Adrenal gland (tissue), 5 donors: ENCODE data around the gene KCP.

Source experiments
- POLR2A ChIP-seq, 2 donors: fragments of 450-650 bp; IDR thresholded peaks; one replicate each; pipeline ENCODE4 v1.6.1; 2017; ENCODE audit warnings: antibody characterized with exemption in 2 of 2, mild to moderate bottlenecking in 2 of 2, moderate library complexity in 1 of 2
- TF ChIP-seq, protein P1 (sequence below), 6 experiments: fragments of 450-650 bp in 4 of 6; fragments of 200-600 bp in 2 of 6; sonication (generic) in 1 of 6; IDR thresholded peaks; 1 replicate in 5 of 6; 2 replicates in 1 of 6; pipeline versions ENCODE4 v1.5.1 to v1.8.0; 2016 to 2021; ENCODE audit warnings: antibody characterized with exemption in 6 of 6, mild to moderate bottlenecking in 2 of 6, moderate library complexity in 1 of 6
- donor health status: DM: no; HTN: no; CAD: no.

DNA sequence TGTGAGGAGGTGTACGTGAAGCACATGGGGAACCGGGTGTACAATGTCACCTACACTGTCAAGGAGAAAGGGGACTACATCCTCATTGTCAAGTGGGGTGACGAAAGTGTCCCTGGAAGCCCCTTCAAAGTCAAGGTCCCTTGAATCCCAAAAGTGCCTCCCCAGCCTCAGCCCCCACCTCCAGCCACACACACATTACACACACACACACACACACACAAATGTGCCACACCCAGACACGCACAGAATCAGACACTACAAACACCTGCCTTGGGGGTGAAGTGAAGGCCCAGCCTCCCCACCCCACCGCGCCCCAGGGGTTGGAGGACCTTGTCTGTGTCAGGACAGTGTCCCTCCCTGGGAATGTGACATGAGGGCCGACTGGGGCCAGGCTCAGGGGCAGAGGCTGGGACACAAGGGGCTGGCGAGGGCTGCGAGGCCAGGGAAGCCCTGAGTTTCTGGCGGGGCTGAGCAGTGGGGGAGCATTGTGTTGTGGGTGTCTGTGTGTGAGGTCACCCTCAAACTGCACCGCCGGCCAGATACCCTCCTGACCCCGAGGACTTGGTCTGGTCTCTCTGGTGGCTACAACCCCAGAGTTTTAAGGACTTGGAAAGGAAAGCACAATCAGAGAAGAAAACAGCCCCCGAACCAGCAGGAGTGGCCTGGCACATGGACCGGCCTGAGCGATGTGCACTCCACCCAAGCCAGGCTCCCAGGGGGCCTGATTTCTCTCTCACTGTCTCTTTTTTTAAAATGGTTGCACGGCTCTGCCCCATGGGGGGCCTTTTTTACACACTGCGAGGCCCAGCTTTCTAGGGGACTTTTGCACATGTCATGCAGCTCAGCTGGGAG, 51.9 kb downstream of the KCP start:
- TF ChIP-seq, protein P1, sequence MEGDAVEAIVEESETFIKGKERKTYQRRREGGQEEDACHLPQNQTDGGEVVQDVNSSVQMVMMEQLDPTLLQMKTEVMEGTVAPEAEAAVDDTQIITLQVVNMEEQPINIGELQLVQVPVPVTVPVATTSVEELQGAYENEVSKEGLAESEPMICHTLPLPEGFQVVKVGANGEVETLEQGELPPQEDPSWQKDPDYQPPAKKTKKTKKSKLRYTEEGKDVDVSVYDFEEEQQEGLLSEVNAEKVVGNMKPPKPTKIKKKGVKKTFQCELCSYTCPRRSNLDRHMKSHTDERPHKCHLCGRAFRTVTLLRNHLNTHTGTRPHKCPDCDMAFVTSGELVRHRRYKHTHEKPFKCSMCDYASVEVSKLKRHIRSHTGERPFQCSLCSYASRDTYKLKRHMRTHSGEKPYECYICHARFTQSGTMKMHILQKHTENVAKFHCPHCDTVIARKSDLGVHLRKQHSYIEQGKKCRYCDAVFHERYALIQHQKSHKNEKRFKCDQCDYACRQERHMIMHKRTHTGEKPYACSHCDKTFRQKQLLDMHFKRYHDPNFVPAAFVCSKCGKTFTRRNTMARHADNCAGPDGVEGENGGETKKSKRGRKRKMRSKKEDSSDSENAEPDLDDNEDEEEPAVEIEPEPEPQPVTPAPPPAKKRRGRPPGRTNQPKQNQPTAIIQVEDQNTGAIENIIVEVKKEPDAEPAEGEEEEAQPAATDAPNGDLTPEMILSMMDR (IDR thresholded peaks at IDR 0.05) = no peak
- TF ChIP-seq POLR2A (IDR thresholded peaks at IDR 0.05) = no peak
